Caki2 (cell line): ENCODE data around the gene STX8. TPM values are rescaled to one million over a fixed set of nuclear protein-coding genes. Genes with fewer than 3 reads are reported as not detected.
"Not testable (repeated sequence)": the region's sequence is repeated elsewhere in the genome, so short reads cannot be mapped to it uniquely, and the experiment has no call there.

Experiments used
- DNase-seq: peaks from one replicate; pipeline ENCODE4 v3.0.0-alpha.2; 2015; ENCODE audit warnings: low read depth
- in situ Hi-C: cut with HindIII; loops from 2 replicates; pipeline ENCODE4 v1.10.0; 2016; ENCODE audit warnings: low sequenced_read_pairs, low pct_unique_long_range_greater_than_20kb, mixed read lengths
- total RNA-seq: library from RNA; depleted of rRNA; stranded (reverse); fragments of >200 nt; shearing (Covaris generic); gene quantifications from 2 replicates; pipeline ENCODE4 v1.2.3, GENCODE V29; 2014; ENCODE audit warnings: low replicate concordance

STX8 gene
- total RNA-seq, 1 experiment from 2014 or later: 34.0 TPM

GRCh38 chr17:9268546-9268945, 307.1 kb downstream of the STX8 start:
- in situ Hi-C loops: no loop called here
- no peak for DNase-seq

- in situ Hi-C loops: no loop called here
- no peak for DNase-seq
Measured at GRCh38 chr17:9266697-9267117, 308.9 kb downstream of the STX8 start.

- in situ Hi-C loops: no loop called here
- DNase-seq: no peak
Measured at GRCh38 chr17:9266031-9266680, 309.5 kb downstream of the STX8 start.

DNA sequence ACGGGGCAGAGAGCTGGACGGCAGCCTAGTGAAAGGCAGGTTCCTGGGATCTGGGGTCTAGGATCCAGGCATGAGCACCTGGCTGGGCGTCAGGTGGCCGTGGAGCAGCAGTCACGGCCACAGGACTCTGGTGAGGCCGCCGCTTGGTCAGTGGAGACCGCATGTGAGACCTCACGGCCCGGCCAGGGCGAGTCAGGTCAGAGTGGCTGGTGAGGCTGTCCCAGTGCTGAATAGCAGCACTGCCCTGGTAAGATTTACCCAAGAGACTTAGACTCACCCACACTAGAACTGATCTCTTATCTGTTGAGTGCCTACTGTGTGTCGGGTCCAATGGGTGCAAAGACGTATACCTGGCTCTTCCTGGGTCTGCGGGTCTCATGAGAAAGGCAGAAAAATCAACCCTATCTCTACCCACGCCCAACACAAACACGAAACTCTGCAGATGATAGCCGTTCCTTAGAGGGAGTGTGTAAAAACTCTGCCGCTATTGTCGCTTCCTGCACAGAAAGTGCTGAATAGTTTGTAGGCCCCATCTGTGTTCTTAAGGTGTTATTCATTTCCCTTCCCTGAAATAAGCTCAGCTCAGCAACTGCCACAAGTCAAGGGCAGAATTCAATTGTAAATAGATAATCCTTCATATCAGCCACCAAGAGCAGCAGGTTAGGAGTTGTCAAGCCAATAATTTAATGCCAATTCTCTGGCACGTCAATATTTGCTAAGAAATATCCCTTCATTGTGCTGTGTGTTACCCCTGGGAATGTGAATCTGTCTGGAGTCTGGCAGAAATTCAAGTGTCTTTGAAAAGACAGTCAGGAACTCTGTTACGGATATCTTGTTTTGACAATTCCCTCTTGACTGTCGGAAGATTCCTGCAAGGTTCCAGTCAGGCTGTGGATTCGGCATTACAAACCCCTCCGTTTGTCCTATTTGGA, 314.3 kb downstream of the STX8 start:
- no peak for DNase-seq
- in situ Hi-C loops: no loop called here

GRCh38 chr17:9259419-9259818, 316.2 kb downstream of the STX8 start:
- DNase-seq: no peak
- in situ Hi-C loops: no loop called here

- in situ Hi-C loops: no loop called here
- no peak for DNase-seq
Measured at GRCh38 chr17:9258115-9259015, 317.3 kb downstream of the STX8 start.

DNA sequence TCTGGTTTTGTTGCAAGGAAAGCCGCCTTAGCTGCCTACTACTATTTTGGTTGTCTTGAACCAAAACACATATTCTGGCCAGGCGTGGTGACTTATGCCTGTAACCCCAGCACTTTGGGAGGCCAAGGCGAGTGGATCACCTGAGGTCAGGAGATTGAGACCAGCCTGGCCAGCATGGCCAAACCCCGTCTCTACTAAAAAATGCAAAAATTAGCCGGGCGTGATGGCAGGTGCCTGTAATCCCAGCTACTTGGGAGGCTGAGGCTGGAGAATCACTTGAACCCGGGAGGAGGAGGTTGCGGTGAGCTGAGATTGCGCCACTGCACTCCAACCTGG, 318.0 kb downstream of the STX8 start:
- DNase-seq, in situ Hi-C loops: not testable (repeated sequence)

GRCh38 chr17:9256751-9257629, 318.6 kb downstream of the STX8 start:
- DNase-seq: no peak
- in situ Hi-C loops: no loop called here

GRCh38 chr17:9256361-9256750, 319.3 kb downstream of the STX8 start:
- in situ Hi-C loops: no loop called here
- DNase-seq: no peak

- DNase-seq: no peak
- in situ Hi-C loops: no loop called here
Measured at GRCh38 chr17:9255833-9256232, 319.8 kb downstream of the STX8 start.

- in situ Hi-C loops: no loop called here
- no peak for DNase-seq
Measured at GRCh38 chr17:9254841-9255240, 320.8 kb downstream of the STX8 start.

DNA sequence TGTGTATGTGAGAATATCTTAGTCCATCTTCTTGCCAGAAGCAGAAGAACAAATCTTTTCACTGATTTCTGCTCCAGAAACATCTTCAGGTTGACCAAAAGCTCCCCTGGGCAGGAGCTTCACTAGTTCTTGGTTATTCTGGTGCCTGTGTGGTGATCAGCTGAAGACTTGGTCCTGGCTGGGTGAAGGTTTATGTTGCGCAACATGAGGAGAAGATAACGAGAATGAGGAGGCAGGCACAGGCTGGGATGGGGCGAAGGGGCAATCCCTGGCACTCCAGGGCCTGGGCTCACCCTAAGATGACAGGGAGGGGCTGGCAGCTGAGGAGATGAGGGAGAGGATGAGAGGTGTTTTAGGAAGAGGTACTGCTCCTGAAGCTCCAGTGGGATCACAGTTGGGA, 322.3 kb downstream of the STX8 start:
- in situ Hi-C loops: no loop called here
- DNase-seq: no peak

DNA sequence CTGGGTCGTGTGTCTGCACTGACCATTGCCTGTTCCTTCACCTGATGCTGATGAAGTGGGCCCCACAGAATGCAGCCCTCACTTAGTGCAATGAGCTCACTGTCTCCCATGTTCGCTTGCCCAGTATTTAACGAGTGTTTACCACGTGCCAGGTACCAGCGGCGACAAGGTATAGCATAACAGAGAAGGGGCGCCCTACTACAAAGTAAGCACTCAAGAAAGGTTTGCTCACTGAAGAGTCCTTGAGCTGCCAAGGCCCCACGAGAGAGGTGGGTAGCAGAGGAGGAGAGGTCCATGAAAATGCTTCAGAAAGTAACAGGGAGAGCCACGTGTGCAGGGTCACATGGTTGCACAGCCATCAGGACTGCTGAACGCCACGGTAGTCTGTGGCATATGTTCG, 324.3 kb downstream of the STX8 start:
- DNase-seq: no peak
- in situ Hi-C loops: no loop called here

- DNase-seq: no peak
- in situ Hi-C loops: no loop called here
Measured at GRCh38 chr17:9249245-9249953, 326.2 kb downstream of the STX8 start.

GRCh38 chr17:9247401-9247938, 328.1 kb downstream of the STX8 start:
- in situ Hi-C loops: no loop called here
- DNase-seq: no peak

DNA sequence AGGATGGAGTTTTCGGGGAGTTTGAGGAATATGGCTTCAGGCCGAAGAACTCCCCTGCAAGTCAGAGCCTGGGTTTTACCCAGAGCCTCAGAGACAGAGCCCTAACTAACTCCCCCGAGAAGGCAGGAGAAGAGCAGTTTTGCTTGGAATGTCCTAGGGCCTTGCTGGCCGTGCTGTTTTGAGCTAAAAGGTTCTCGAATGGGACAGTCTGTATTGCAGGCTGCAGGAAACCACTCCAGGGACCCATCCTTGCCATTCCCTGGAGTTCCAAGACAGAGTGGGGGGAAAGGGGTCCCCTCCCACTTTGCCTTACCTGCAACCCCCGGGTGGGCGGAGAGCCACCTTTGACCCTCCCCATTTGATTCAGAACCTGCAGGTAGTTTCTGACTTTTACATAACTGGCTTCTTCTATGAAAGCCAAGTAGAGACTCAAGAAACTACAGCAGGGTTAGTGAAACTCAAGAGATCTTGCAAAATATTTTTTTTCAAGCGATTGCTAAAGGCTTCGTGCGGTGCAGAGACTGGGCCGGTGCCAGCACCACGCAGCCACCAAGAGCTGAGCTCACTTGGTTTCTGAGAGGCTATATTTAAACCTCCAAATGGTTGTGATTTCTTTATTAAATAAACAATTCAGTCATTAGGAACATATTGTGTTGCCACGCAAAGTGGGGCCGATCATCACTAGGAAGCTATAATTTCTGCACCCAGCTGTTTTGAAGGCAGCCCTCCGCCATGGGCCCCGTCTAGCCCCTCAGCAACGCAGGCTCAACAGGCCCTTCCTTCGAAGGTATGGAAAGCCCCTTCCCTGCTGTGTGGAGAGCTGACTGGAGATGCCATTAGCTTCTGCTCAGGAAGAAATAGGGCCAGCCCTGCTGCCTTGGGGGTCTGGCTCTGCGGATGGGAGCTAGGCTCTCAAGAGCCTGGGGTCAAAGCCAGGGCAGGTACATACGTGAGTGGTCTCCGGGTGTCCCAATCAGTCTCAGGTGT, 331.3 kb downstream of the STX8 start:
- in situ Hi-C loops: no loop called here
- DNase-seq: no peak
